SK-N-SH (cell line): ENCODE measurements around the gene PHACTR2. TPM values are rescaled to one million over a fixed set of nuclear protein-coding genes. Genes with fewer than 3 reads are reported as not detected.

Experiments
- CTCF ChIA-PET: fragments of 300-600, 350-600 bp; formaldehyde crosslinking; extraction: SDS; loops from one replicate; lab custom pipeline; 2021; lab: Yijun Ruan, JAX
- POLR2A ChIA-PET: fragments of 350-600 bp; sonication (Branson Sonifier 250); formaldehyde crosslinking; extraction: SDS; loops from one replicate; lab custom pipeline; 2020; ENCODE audit warnings: antibody characterized with exemption, inconsistent platforms; lab: Yijun Ruan, JAX
- DNase-seq: peaks from one replicate; pipeline ENCODE4 v3.0.0; 2012
- H2AFZ ChIP-seq: fragments of 200-600 bp; sonication (generic); 2 replicates; pipeline ENCODE4 v1.8.1; 2016; ENCODE audit warnings: antibody characterized with exemption, mild to moderate bottlenecking, low read depth
- H3F3A ChIP-seq: fragments of 200-600 bp; sonication (generic); replicated peaks from 2 replicates; pipeline ENCODE3; 2016; ENCODE audit warnings: antibody characterized with exemption, mild to moderate bottlenecking; ENCODE audit not compliant: insufficient read depth
- H3K27ac ChIP-seq, 2 experiments: fragments of 200-500 bp in 1 of 2; fragments of 200-600 bp in 1 of 2; sonication (Bioruptor generic) in 1 of 2; sonication (generic), shearing (Covaris generic) in 1 of 2; 2 replicates each; pipeline versions ENCODE4 v1.5.1 to v1.6.1; 2014 to 2016; ENCODE audit warnings: low read depth in 2 of 2, inconsistent platforms in 1 of 2, low read length in 1 of 2, mild to moderate bottlenecking in 1 of 2, mixed read lengths in 1 of 2
- H3K27me3 ChIP-seq: fragments of 200-600 bp; sonication (generic), shearing (Covaris generic); 2 replicates; pipeline ENCODE4 v1.6.1; 2016; ENCODE audit warnings: mixed run types; ENCODE audit not compliant: insufficient read depth
- H3K36me3 ChIP-seq, 2 experiments: fragments of 200-500 bp in 1 of 2; fragments of 200-600 bp in 1 of 2; sonication (Bioruptor generic) in 1 of 2; sonication (generic) in 1 of 2; replicated peaks in 1 of 2; 2 replicates each; pipeline versions ENCODE3 to v1.5.1; 2014 to 2016; ENCODE audit warnings: low read length in 1 of 2, mild to moderate bottlenecking in 1 of 2; ENCODE audit not compliant: insufficient read depth in 2 of 2, control insufficient read depth in 1 of 2
- H3K4me1 ChIP-seq, 2 experiments: fragments of 200-500 bp in 1 of 2; fragments of 200-600 bp in 1 of 2; sonication (Bioruptor generic) in 1 of 2; sonication (generic), shearing (Covaris generic) in 1 of 2; 2 replicates each; pipeline versions ENCODE4 v1.5.1 to v1.6.1; 2014 to 2016; ENCODE audit warnings: low read depth in 1 of 2, low read length in 1 of 2, mixed run types in 1 of 2; ENCODE audit not compliant: insufficient read depth in 2 of 2, control insufficient read depth in 1 of 2
- H3K4me2 ChIP-seq: fragments of 200-600 bp; sonication (generic), shearing (Covaris generic); 2 replicates; pipeline ENCODE4 v1.6.1; 2017; ENCODE audit warnings: mixed run types
- H3K4me3 ChIP-seq, 2 experiments: fragments of 200-500 bp in 1 of 2; fragments of 200-600 bp in 1 of 2; sonication (Bioruptor generic) in 1 of 2; sonication (generic), shearing (Covaris generic) in 1 of 2; 2 replicates each; pipeline versions ENCODE4 v1.5.1 to v1.8.1; 2014 to 2016; ENCODE audit warnings: low read depth in 2 of 2, inconsistent platforms in 1 of 2, low read length in 1 of 2, mild to moderate bottlenecking in 1 of 2, mixed read lengths in 1 of 2, moderate library complexity in 1 of 2
- H3K79me2 ChIP-seq: fragments of 200-600 bp; sonication (generic); 2 replicates; pipeline ENCODE4 v1.8.1; 2017; ENCODE audit warnings: mild to moderate bottlenecking; ENCODE audit not compliant: insufficient read depth
- H3K9ac ChIP-seq: fragments of 200-600 bp; sonication (generic); 2 replicates; pipeline ENCODE4 v1.6.1; 2017; ENCODE audit warnings: mixed run types
- H3K9me2 ChIP-seq: fragments of 200-600 bp; sonication (generic); 2 replicates; pipeline ENCODE4 v1.6.1; 2017; ENCODE audit warnings: mixed run types
- H3K9me3 ChIP-seq: fragments of 200-600 bp; sonication (generic); 2 replicates; pipeline ENCODE4 v1.6.1; 2017; ENCODE audit warnings: mixed run types, mild to moderate bottlenecking, moderate library complexity
- H4K20me1 ChIP-seq: fragments of 200-600 bp; sonication (generic); 2 replicates; pipeline ENCODE4 v1.6.1; 2017; ENCODE audit warnings: mild to moderate bottlenecking, mixed run types; ENCODE audit not compliant: insufficient read depth
- ELF1 ChIP-seq: IDR thresholded peaks from 2 replicates; pipeline ENCODE4 v1.4.0; 2012
- EP300 ChIP-seq, 2 experiments: IDR thresholded peaks; 2 replicates each; pipeline versions ENCODE4 v1.4.0 to v1.6.1; 2012; ENCODE audit warnings: borderline replicate concordance in 1 of 2, low read depth in 1 of 2, low read length in 1 of 2
- FOSL2 ChIP-seq: IDR thresholded peaks from 2 replicates; pipeline ENCODE4 v1.4.0; 2012; ENCODE audit warnings: low read depth, mild to moderate bottlenecking, moderate library complexity, borderline replicate concordance
- FOXJ3 ChIP-seq: sonication (generic); formaldehyde crosslinking; IDR thresholded peaks from 2 replicates; pipeline ENCODE4 v1.5.1; 2020; ENCODE audit warnings: mild to moderate bottlenecking, missing genetic modification reagents
- FOXM1 ChIP-seq: IDR thresholded peaks from 2 replicates; pipeline ENCODE4 v1.4.0; 2012; ENCODE audit warnings: low read depth, mild to moderate bottlenecking
- GATA2 ChIP-seq: sonication (generic); formaldehyde crosslinking; IDR thresholded peaks from 2 replicates; pipeline ENCODE4 v1.5.0; 2020; ENCODE audit warnings: mild to moderate bottlenecking, missing genetic modification reagents
- IRF3 ChIP-seq: fragments of 150-350 bp; IDR thresholded peaks from 2 replicates; pipeline ENCODE4 v1.6.1; 2016; ENCODE audit warnings: mild to moderate bottlenecking, low read depth, low read length
- MAX ChIP-seq: IDR thresholded peaks from 2 replicates; pipeline ENCODE4 v1.4.0; 2012; ENCODE audit warnings: low read depth
- MXI1 ChIP-seq: IDR thresholded peaks from 2 replicates; pipeline ENCODE4 v1.6.1; 2012; ENCODE audit warnings: mild to moderate bottlenecking, low read depth, low read length, improper control_type of control experiment
- NRF1 ChIP-seq: IDR thresholded peaks from 2 replicates; pipeline ENCODE4 v1.6.1; 2012; ENCODE audit warnings: low read depth, mild to moderate bottlenecking, low read length
- POLR2AphosphoS5 ChIP-seq: IDR thresholded peaks from 2 replicates; pipeline ENCODE4 v1.6.1; 2012; ENCODE audit warnings: low read depth, low read length
- RAD21 ChIP-seq: IDR thresholded peaks from 2 replicates; pipeline ENCODE4 v1.6.1; 2012; ENCODE audit warnings: mild to moderate bottlenecking, low read length
- REST ChIP-seq: IDR thresholded peaks from 2 replicates; pipeline ENCODE4 v1.6.1; 2012; ENCODE audit warnings: mild to moderate bottlenecking, low read depth, low read length, moderate library complexity
- RXRA ChIP-seq: IDR thresholded peaks from 2 replicates; pipeline ENCODE4 v1.4.0; 2012; ENCODE audit warnings: low read depth, mild to moderate bottlenecking, borderline replicate concordance
- SMC3 ChIP-seq: IDR thresholded peaks from 2 replicates; pipeline ENCODE4 v1.6.1; 2012; ENCODE audit warnings: low read depth, low read length, improper control_type of control experiment
- TEAD4 ChIP-seq: IDR thresholded peaks from 2 replicates; pipeline ENCODE4 v1.4.0; 2012; ENCODE audit warnings: mild to moderate bottlenecking, borderline replicate concordance; ENCODE audit not compliant: insufficient read depth
- USF2 ChIP-seq: fragments of 150-350 bp; IDR thresholded peaks from 2 replicates; pipeline ENCODE4 v1.6.1; 2017; ENCODE audit warnings: antibody characterized with exemption, low read length, low read depth, borderline replicate concordance
- ZBTB33 ChIP-seq: IDR thresholded peaks from 2 replicates; pipeline ENCODE4 v1.4.0; 2012; ENCODE audit warnings: low read depth, borderline replicate concordance
- WGBS: methylation state at CpG from one replicate; pipeline ENCODE4 v1.1.6; 2017; ENCODE audit warnings: low lambda C conversion rate; 5-methylcytosine and 5-hydroxymethylcytosine counted together
- polyA plus RNA-seq, 3 experiments: library from polyadenylated mRNA; depleted of rRNA; stranded (reverse); fragments of >200 nt; gene quantifications; 2 replicates each; pipeline ENCODE4 v1.2.3, GENCODE V29; 2012

PHACTR2 gene
- polyA plus RNA-seq, 1 of the 3 experiments (the other 2 are of a cell fraction) = 5.0 TPM

GRCh38 chr6:143708889-143709288 lies 31.1 kb downstream of the PHACTR2 start:
- no peak overlapping the region for H2AFZ ChIP-seq

More at GRCh38 chr6:143708889-143709288, 31.1 kb downstream of the PHACTR2 start:
- H3K9ac ChIP-seq = no peak overlapping the region
- 100% methylated on average over 1 of the region's 1 CpG for WGBS
- no peaks in the 10 kb centered on the region for H3K9me2 ChIP-seq
- H3K4me1 ChIP-seq = no peaks in the 10 kb centered on the region
- H3K27ac ChIP-seq = no peak overlapping the region
- H3K4me3 ChIP-seq = no peak overlapping the region
- H3K27me3 ChIP-seq = no peaks in the 10 kb centered on the region
- CTCF ChIA-PET = interaction anchor here (1.4 kb wide), 1 partner anchor 304 kb away, joined by 3 read pairs; no protein-coding TSS in a partner anchor
- no peak for DNase-seq
- POLR2A ChIA-PET = no interaction called here
- H4K20me1 ChIP-seq = no peaks in the 10 kb centered on the region
- no peaks in the 10 kb centered on the region for H3F3A ChIP-seq
- peaks cover 43% of the 10 kb centered on the region for H3K79me2 ChIP-seq
- TF ChIP-seq REST = no peak
- TF ChIP-seq MAX = no peak
- TF ChIP-seq ZBTB33 = no peak
- TF ChIP-seq SMC3 = no peak
- no peak for TF ChIP-seq RAD21
- TF ChIP-seq FOXM1 = no peak
- no peak for TF ChIP-seq RXRA
- TF ChIP-seq EP300 (IDR thresholded peaks at IDR 0.05; ENCODE audit: borderline replicate concordance in 1 of 2, low read depth in 1 of 2, low read length in 1 of 2) = no peak
- no peak for TF ChIP-seq POLR2AphosphoS5
- TF ChIP-seq FOXJ3 (CRISPR knock-in tag) = no peak
- TF ChIP-seq ELF1 = no peak
- no peak for TF ChIP-seq TEAD4
- no peak for TF ChIP-seq GATA2 (CRISPR knock-in tag)
- no peak for TF ChIP-seq NRF1
- TF ChIP-seq MXI1 = no peak
- no peak for TF ChIP-seq IRF3
- no peak for TF ChIP-seq USF2
- TF ChIP-seq FOSL2 = no peak
- peaks cover 0 to 13% of the 10 kb centered on the region in 2 experiments for H3K36me3 ChIP-seq
- H3K9me3 ChIP-seq = no peaks in the 10 kb centered on the region
- H3K4me2 ChIP-seq = no peak overlapping the region
